ENCODE data around the gene TRIM32.

DNA sequence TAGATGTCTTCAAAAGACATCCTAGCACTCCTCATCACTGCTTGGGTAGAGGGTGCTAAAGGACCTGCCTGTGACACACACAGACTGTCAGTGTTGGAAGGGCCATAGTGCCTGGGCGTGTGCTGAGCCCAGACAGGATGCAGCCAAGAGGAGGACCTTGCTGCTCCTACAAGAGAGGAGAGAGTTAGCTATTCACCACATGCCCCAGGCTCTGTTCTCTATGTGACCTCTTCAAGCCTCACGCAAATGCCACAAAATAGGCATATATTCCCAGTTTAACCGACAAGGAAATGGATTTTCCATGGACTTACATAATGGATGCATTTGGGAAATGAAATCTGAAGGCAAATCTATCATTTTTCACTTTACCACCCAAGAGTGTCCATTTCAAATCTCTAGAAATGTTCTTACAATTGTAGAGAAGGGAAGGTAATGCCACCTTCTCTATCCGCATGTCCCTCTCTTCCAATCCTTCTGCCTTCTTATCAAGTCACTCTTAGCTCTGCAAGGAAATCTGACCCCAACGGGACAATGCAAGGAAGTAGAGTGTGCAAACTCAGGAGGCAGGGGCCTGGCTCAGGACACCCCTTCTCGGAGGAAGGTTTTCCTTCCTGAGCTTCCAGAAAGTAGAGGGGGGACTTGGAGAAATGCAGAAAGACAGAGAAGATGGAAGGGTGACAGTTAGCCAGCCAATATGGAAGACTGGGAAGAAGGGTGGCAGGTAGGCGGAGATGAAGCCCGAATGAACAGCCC, 49.5 kb downstream of the TRIM32 start:
- TF ChIP-seq, protein P1, sequence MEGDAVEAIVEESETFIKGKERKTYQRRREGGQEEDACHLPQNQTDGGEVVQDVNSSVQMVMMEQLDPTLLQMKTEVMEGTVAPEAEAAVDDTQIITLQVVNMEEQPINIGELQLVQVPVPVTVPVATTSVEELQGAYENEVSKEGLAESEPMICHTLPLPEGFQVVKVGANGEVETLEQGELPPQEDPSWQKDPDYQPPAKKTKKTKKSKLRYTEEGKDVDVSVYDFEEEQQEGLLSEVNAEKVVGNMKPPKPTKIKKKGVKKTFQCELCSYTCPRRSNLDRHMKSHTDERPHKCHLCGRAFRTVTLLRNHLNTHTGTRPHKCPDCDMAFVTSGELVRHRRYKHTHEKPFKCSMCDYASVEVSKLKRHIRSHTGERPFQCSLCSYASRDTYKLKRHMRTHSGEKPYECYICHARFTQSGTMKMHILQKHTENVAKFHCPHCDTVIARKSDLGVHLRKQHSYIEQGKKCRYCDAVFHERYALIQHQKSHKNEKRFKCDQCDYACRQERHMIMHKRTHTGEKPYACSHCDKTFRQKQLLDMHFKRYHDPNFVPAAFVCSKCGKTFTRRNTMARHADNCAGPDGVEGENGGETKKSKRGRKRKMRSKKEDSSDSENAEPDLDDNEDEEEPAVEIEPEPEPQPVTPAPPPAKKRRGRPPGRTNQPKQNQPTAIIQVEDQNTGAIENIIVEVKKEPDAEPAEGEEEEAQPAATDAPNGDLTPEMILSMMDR (IDR thresholded peaks at IDR 0.05) = no peak
- TF ChIP-seq POLR2A (IDR thresholded peaks at IDR 0.05) (no peak), POLR2AphosphoS5 (IDR thresholded peaks at IDR 0.05) (no peak)

Measured in transverse colon (tissue), 4 donors.